Gastrocnemius medialis (tissue), 4 donors: ENCODE data around the gene ALDH4A1.

Source experiments
- CTCF ChIP-seq, 5 experiments: fragments of 450-650 bp in 3 of 5; fragments of 200-600 bp in 2 of 5; sonication (generic) in 2 of 5; IDR thresholded peaks in 4 of 5; conservative IDR thresholded peaks in 1 of 5; 1 replicate in 4 of 5; 2 replicates in 1 of 5; pipeline ENCODE4 v1.5.1; 2016 to 2019; ENCODE audit warnings: antibody characterized with exemption in 5 of 5, mild to moderate bottlenecking in 3 of 5, moderate library complexity in 3 of 5
- POLR2A ChIP-seq, 2 donors: fragments of 450-650 bp; IDR thresholded peaks; one replicate each; pipeline ENCODE4 v1.6.1; 2017; ENCODE audit warnings: antibody characterized with exemption in 2 of 2, mild to moderate bottlenecking in 2 of 2, moderate library complexity in 2 of 2

- TF ChIP-seq POLR2A (IDR thresholded peaks at IDR 0.05) (no peak), CTCF (IDR thresholded peaks at IDR 0.05 in 4 of 5, conservative IDR thresholded peaks at IDR 0.05 in 1 of 5) (no peak)
Measured at GRCh38 chr1:18855573-18855972, 46.8 kb downstream of the ALDH4A1 start.
